Effector memory CD8-positive, alpha-beta T cell (primary cell): ENCODE data around the gene SNX5.

Experiments
- ATAC-seq: fragments of 150-1000 bp; cut with Tn5 transposase; replicated peaks from 2 replicates; pipeline ENCODE4 v1.10.0; 2021; ENCODE audit warnings: mild to moderate bottlenecking, moderate library complexity
- DNase-seq, 3 experiments: peaks; one replicate each; pipeline ENCODE4 v3.0.0; 2021
- H3K27ac Mint-ChIP-seq, 2 donors: one replicate each; pipeline ENCODE4 v1.8.0; 2022; ENCODE audit warnings: mild to moderate bottlenecking in 2 of 2, mixed read lengths in 2 of 2, moderate library complexity in 2 of 2
- H3K27me3 Mint-ChIP-seq, 2 donors: one replicate each; pipeline ENCODE4 v1.8.0; 2022; ENCODE audit warnings: mixed read lengths in 2 of 2
- H3K36me3 Mint-ChIP-seq: one replicate; pipeline ENCODE4 v1.8.0; 2022; ENCODE audit warnings: mild to moderate bottlenecking, moderate library complexity, mixed read lengths; ENCODE audit not compliant: insufficient read depth
- H3K4me1 Mint-ChIP-seq, 2 donors: one replicate each; pipeline ENCODE4 v1.8.0; 2022; ENCODE audit warnings: low read depth in 2 of 2, mixed read lengths in 2 of 2
- H3K4me3 Mint-ChIP-seq, 2 donors: one replicate each; pipeline ENCODE4 v1.8.0; 2022; ENCODE audit warnings: mild to moderate bottlenecking in 2 of 2, mixed read lengths in 2 of 2, moderate library complexity in 2 of 2
- H3K9me3 Mint-ChIP-seq, 2 donors: one replicate each; pipeline ENCODE4 v1.8.0; 2022; ENCODE audit warnings: mixed read lengths in 2 of 2

The SNX5 gene

GRCh38 chr20:17901971-17902370, 66.6 kb downstream of the SNX5 start:
- no peak for ATAC-seq
- H3K9me3 Mint-ChIP-seq, result no peaks in the 10 kb centered on the region
- H3K4me1 Mint-ChIP-seq, result peaks cover 0 to 18% of the 10 kb centered on the region in 2 donors
- no peak overlapping the region for H3K4me3 Mint-ChIP-seq
- no peaks in the 10 kb centered on the region for H3K36me3 Mint-ChIP-seq
- no peak overlapping the region for H3K27ac Mint-ChIP-seq
- peaks cover 11 to 51% of the 10 kb centered on the region in 2 donors for H3K27me3 Mint-ChIP-seq
- no peak for DNase-seq

DNA sequence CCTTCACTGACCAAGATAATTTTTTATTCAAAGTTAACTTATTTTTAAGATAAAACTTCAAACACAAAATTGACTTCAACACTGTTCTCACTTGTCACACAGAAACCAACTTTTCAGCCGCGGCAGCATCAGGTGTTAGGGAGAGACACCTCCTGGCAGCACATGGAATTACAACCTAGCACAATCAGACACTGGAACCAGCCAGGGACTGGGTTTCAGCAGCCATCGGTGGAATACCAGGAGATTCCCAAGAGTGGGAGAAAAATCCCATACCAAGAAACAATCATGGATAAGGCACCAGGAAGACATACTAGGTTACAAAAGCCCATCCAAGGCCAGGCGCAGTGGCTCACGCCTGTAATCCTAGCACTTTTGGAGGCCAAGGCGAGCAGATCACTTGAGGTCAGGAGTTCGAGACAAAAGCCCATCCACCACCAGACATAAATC, 70.0 kb downstream of the SNX5 start:
- Mint-ChIP-seq H3K36me3 (no peaks in the 10 kb centered on the region), H3K27ac (no peak overlapping the region), H3K4me1 (peaks cover 7 to 11% of the 10 kb centered on the region in 2 donors), H3K4me3 (no peak overlapping the region), H3K27me3 (peaks cover 28 to 62% of the 10 kb centered on the region in 2 donors), H3K9me3 (no peaks in the 10 kb centered on the region)
- ATAC-seq, result peak; percentile 86
- peak; percentile 59 to 69 (median 60) for DNase-seq

GRCh38 chr20:17897566-17898307, 70.9 kb downstream of the SNX5 start:
- DNase-seq (no peak), ATAC-seq (no peak)
- Mint-ChIP-seq H3K4me3 (no peak overlapping the region), H3K36me3 (no peaks in the 10 kb centered on the region), H3K4me1 (peaks cover 6 to 7% of the 10 kb centered on the region in 2 donors), H3K27ac (no peak overlapping the region), H3K27me3 (peaks cover 28 to 63% of the 10 kb centered on the region in 2 donors), H3K9me3 (no peaks in the 10 kb centered on the region)

DNA sequence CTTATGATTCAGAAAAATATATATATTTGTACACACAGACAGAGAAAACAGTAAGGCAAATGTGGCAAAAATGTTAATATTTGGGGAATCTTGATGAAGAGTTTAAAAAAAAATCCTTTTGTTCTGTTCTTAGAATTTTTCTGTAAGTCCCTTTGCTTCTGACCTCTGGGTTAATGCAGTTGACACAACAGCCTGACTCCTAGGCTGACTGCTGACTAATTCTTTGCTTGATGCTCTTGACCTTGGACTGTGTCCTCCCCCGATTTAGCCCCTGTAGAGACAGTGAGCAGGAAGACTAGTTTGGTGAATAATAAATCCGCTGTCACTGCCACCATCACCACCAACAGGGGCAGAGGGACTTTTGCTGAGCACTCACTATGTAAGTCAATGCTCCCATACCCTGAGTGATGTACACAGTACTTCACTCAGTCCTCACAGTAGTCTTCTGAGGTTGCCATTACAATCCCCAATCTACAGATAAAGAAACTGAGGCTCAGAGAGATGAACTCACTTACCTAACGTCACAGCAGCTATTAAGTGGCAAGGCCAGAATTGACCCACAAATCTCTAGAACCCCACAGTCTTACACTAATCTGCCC, 71.7 kb downstream of the SNX5 start:
- no peaks in the 10 kb centered on the region for H3K36me3 Mint-ChIP-seq
- no peak overlapping the region for H3K27ac Mint-ChIP-seq
- H3K4me1 Mint-ChIP-seq, result peaks cover 4 to 7% of the 10 kb centered on the region in 2 donors
- ATAC-seq, result no peak
- peaks cover 28 to 66% of the 10 kb centered on the region in 2 donors for H3K27me3 Mint-ChIP-seq
- no peak overlapping the region for H3K4me3 Mint-ChIP-seq
- no peak for DNase-seq
- no peaks in the 10 kb centered on the region for H3K9me3 Mint-ChIP-seq

GRCh38 chr20:17896193-17896723, 72.3 kb downstream of the SNX5 start:
- ATAC-seq (no peak), DNase-seq (no peak)
- Mint-ChIP-seq H3K4me1 (peaks cover 4 to 7% of the 10 kb centered on the region in 2 donors), H3K27me3 (peaks cover 28 to 69% of the 10 kb centered on the region in 2 donors), H3K36me3 (no peaks in the 10 kb centered on the region), H3K4me3 (peak overlapping the region in 1 of 2 donors; percentile 55), H3K9me3 (no peaks in the 10 kb centered on the region), H3K27ac (no peak overlapping the region)

- no peaks in the 10 kb centered on the region for H3K9me3 Mint-ChIP-seq
- H3K36me3 Mint-ChIP-seq, result no peaks in the 10 kb centered on the region
- peak; percentile 62 for ATAC-seq
- H3K27me3 Mint-ChIP-seq, result peaks cover 28 to 68% of the 10 kb centered on the region in 2 donors
- H3K4me1 Mint-ChIP-seq, result peaks cover 4 to 7% of the 10 kb centered on the region in 2 donors
- H3K4me3 Mint-ChIP-seq, result peak overlapping the region in 1 of 2 donors; percentile 55
- DNase-seq, result no peak
- no peak overlapping the region for H3K27ac Mint-ChIP-seq
Measured at GRCh38 chr20:17895641-17896171, 72.9 kb downstream of the SNX5 start.

DNA sequence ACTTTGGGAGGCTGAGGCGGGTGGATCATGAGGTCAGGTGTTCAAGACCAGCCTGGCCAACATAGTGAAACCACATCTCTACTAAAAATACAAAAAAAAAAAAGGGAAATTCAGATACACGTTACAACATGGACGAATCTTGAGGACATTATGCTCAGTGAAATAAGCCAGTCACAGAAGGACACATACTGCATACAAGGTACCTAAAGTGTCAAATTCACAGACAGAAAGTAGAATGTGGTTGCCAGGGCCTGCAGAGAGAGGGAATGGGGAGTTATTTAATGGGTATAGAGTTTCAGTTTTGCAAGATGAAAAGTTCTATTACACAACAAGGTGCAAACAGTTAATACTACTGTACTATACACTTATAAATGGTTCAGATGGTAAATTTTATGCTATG, 75.1 kb downstream of the SNX5 start:
- peaks cover under 1 to 7% of the 10 kb centered on the region in 2 donors for H3K4me1 Mint-ChIP-seq
- H3K27me3 Mint-ChIP-seq, result peaks cover 35 to 67% of the 10 kb centered on the region in 2 donors
- H3K4me3 Mint-ChIP-seq, result no peak overlapping the region
- H3K9me3 Mint-ChIP-seq, result no peaks in the 10 kb centered on the region
- DNase-seq (no peak), ATAC-seq (no peak)
- H3K27ac Mint-ChIP-seq, result no peak overlapping the region
- no peaks in the 10 kb centered on the region for H3K36me3 Mint-ChIP-seq

- no peak for ATAC-seq
- peaks cover 33 to 71% of the 10 kb centered on the region in 2 donors for H3K27me3 Mint-ChIP-seq
- H3K4me3 Mint-ChIP-seq, result no peak overlapping the region
- H3K36me3 Mint-ChIP-seq, result no peaks in the 10 kb centered on the region
- no peaks in the 10 kb centered on the region for H3K9me3 Mint-ChIP-seq
- no peak for DNase-seq
- H3K27ac Mint-ChIP-seq, result no peak overlapping the region
- peaks cover 0 to 7% of the 10 kb centered on the region in 2 donors for H3K4me1 Mint-ChIP-seq
Measured at GRCh38 chr20:17892189-17892938, 76.2 kb downstream of the SNX5 start.
